Neural cell (in vitro differentiated cells): ENCODE measurements around the gene C1QTNF9. TPM values are rescaled to one million over a fixed set of nuclear protein-coding genes. Genes with fewer than 3 reads are reported as not detected.

Experiments used
- H2AFZ ChIP-seq: fragments of 200-600, 300-800 bp; sonication (generic), shearing (Covaris generic); 2 replicates; pipeline ENCODE4 v1.6.0; 2014; ENCODE audit warnings: low read depth, mild to moderate bottlenecking, antibody characterized with exemption, low read length, moderate library complexity
- H3F3A ChIP-seq: fragments of 200-600 bp; shearing (Covaris generic); 2 replicates; pipeline ENCODE4 v1.6.1; 2016; ENCODE audit warnings: mild to moderate bottlenecking, moderate library complexity, mixed read lengths, antibody characterized with exemption, low read length; ENCODE audit not compliant: insufficient read depth, poor library complexity, severe bottlenecking
- H3K27ac ChIP-seq: fragments of 200-600, 300-800 bp; sonication (generic), shearing (Covaris generic); 2 replicates; pipeline ENCODE4 v1.5.1; 2014; ENCODE audit warnings: mild to moderate bottlenecking, low read length, moderate library complexity
- H3K27me3 ChIP-seq: fragments of 300-800, 200-600 bp; sonication (generic), shearing (Covaris generic); 2 replicates; pipeline ENCODE4 v1.6.0; 2014; ENCODE audit warnings: mild to moderate bottlenecking, low read depth, low read length, moderate library complexity; ENCODE audit not compliant: insufficient read depth
- H3K36me3 ChIP-seq: fragments of 300-800, 200-600 bp; sonication (generic), shearing (Covaris generic); 2 replicates; pipeline ENCODE4 v1.5.1; 2014; ENCODE audit warnings: mild to moderate bottlenecking, antibody characterized with exemption, low read length, moderate library complexity; ENCODE audit not compliant: insufficient read depth
- H3K4me2 ChIP-seq: fragments of 300-800, 200-600 bp; sonication (generic), shearing (Covaris generic); 2 replicates; pipeline ENCODE4 v1.6.0; 2014; ENCODE audit warnings: mild to moderate bottlenecking, low read length
- H3K4me3 ChIP-seq: fragments of 300-800, 200-600 bp; sonication (generic), shearing (Covaris generic); 2 replicates; pipeline ENCODE4 v1.5.1; 2014; ENCODE audit warnings: mild to moderate bottlenecking, low read length, moderate library complexity
- H3K79me2 ChIP-seq: fragments of 200-600 bp; shearing (Covaris generic); replicated peaks from 2 replicates; pipeline ENCODE4 v1.6.0; 2014; ENCODE audit warnings: mild to moderate bottlenecking, low read length, moderate library complexity; ENCODE audit not compliant: insufficient read depth
- H3K9ac ChIP-seq: fragments of 300-800, 200-600 bp; sonication (generic), shearing (Covaris generic); 2 replicates; pipeline ENCODE4 v1.6.1; 2016; ENCODE audit warnings: mild to moderate bottlenecking, low read length, mixed read lengths
- H3K9me2 ChIP-seq: fragments of 200-600 bp; shearing (Covaris generic); 2 replicates; pipeline ENCODE4 v1.6.1; 2016; ENCODE audit warnings: mild to moderate bottlenecking, low read length, mixed read lengths; ENCODE audit not compliant: insufficient read depth
- H3K9me3 ChIP-seq: fragments of 200-600, 300-800 bp; sonication (generic), shearing (Covaris generic); 2 replicates; pipeline ENCODE4 v1.6.1; 2016; ENCODE audit warnings: mild to moderate bottlenecking, mixed run types, low read length, moderate library complexity, mixed read lengths
- H4K20me1 ChIP-seq: fragments of 200-600 bp; shearing (Covaris generic); 2 replicates; pipeline ENCODE4 v1.6.1; 2016; ENCODE audit warnings: mild to moderate bottlenecking, mixed run types; ENCODE audit not compliant: insufficient read depth
- CTCF ChIP-seq: fragments of 450-650 bp; IDR thresholded peaks from 2 replicates; pipeline ENCODE4 v1.5.1; 2014; ENCODE audit warnings: antibody characterized with exemption, mild to moderate bottlenecking, moderate library complexity; ENCODE audit not compliant: poor library complexity, severe bottlenecking
- EP300 ChIP-seq: fragments of 450-650 bp; conservative IDR thresholded peaks from 2 replicates; pipeline ENCODE4 v1.6.1; 2014; ENCODE audit warnings: antibody characterized with exemption, mild to moderate bottlenecking, moderate library complexity; ENCODE audit not compliant: poor library complexity, severe bottlenecking
- EZH2 ChIP-seq: fragments of 200-600, 300-800 bp; shearing (Covaris generic), sonication (generic); IDR thresholded peaks from 2 replicates; pipeline ENCODE4 v1.6.1; 2014; ENCODE audit warnings: antibody characterized with exemption, low read length, borderline replicate concordance, mild to moderate bottlenecking; ENCODE audit not compliant: insufficient read depth, poor library complexity, severe bottlenecking
- MXI1 ChIP-seq: fragments of 450-650 bp; conservative IDR thresholded peaks from 2 replicates; pipeline ENCODE4 v1.6.1; 2014; ENCODE audit warnings: antibody characterized with exemption, mild to moderate bottlenecking; ENCODE audit not compliant: poor library complexity, severe bottlenecking
- POLR2AphosphoS5 ChIP-seq: IDR thresholded peaks from 2 replicates; pipeline ENCODE4 v1.6.1; 2012
- RAD21 ChIP-seq: fragments of 450-650 bp; conservative IDR thresholded peaks from 2 replicates; pipeline ENCODE4 v1.6.1; 2014; ENCODE audit warnings: antibody characterized with exemption, mild to moderate bottlenecking, moderate library complexity
- REST ChIP-seq: IDR thresholded peaks from 2 replicates; pipeline ENCODE4 v1.6.1; 2012; ENCODE audit warnings: borderline replicate concordance
- SMC3 ChIP-seq: fragments of 450-650 bp; conservative IDR thresholded peaks from 2 replicates; pipeline ENCODE4 v1.6.1; 2014; ENCODE audit warnings: antibody characterized with exemption, mild to moderate bottlenecking, moderate library complexity; ENCODE audit not compliant: poor library complexity
- TAF1 ChIP-seq: IDR thresholded peaks from 2 replicates; pipeline ENCODE4 v1.6.1; 2012; ENCODE audit warnings: low read depth
- polyA plus RNA-seq: library from polyadenylated mRNA; depleted of rRNA; stranded (reverse); fragments of >200 nt; gene quantifications from 2 replicates; pipeline ENCODE4 v1.2.3, GENCODE V29; 2014

Gene C1QTNF9
- polyA plus RNA-seq, 1 donor from 2014 or later, result not detected

- no peak overlapping the region for H3K4me3 ChIP-seq
- no peak for TF ChIP-seq CTCF
- no peak for TF ChIP-seq RAD21
- no peak for TF ChIP-seq TAF1
- TF ChIP-seq REST, result no peak
- TF ChIP-seq EP300, result no peak
- no peak for TF ChIP-seq MXI1
- no peak for TF ChIP-seq SMC3
- TF ChIP-seq POLR2AphosphoS5, result no peak
- TF ChIP-seq EZH2, result no peak
- no peaks in the 10 kb centered on the region for H3K9me3 ChIP-seq
These were observed 32.1 kb downstream of the C1QTNF9 start for GRCh38 chr13:24341439-24341838.

GRCh38 chr13:24348385-24348784, 39.0 kb downstream of the C1QTNF9 start:
- Histone ChIP-seq H3K9me3 (no peaks in the 10 kb centered on the region), H3K27me3 (no peaks in the 10 kb centered on the region), H4K20me1 (no peaks in the 10 kb centered on the region), H3K9ac (no peak overlapping the region), H3K4me2 (no peak overlapping the region), H3K79me2 (no peaks in the 10 kb centered on the region), H3K9me2 (no peaks in the 10 kb centered on the region), H3K4me3 (no peak overlapping the region), H3K27ac (no peak overlapping the region), H3F3A (no peaks in the 10 kb centered on the region), H2AFZ (no peak overlapping the region), H3K36me3 (no peaks in the 10 kb centered on the region)
- TF ChIP-seq TAF1 (no peak), REST (no peak), RAD21 (no peak), POLR2AphosphoS5 (no peak)

More at GRCh38 chr13:24341439-24341838, 32.1 kb downstream of the C1QTNF9 start:
- Histone ChIP-seq H3K79me2 (no peaks in the 10 kb centered on the region), H2AFZ (no peak overlapping the region), H3K9me2 (no peaks in the 10 kb centered on the region), H3F3A (no peaks in the 10 kb centered on the region), H3K27me3 (no peaks in the 10 kb centered on the region), H3K9ac (no peak overlapping the region), H3K36me3 (no peaks in the 10 kb centered on the region), H4K20me1 (no peaks in the 10 kb centered on the region), H3K4me2 (no peak overlapping the region), H3K27ac (no peak overlapping the region)
